Activated CD4-positive, CD25-positive, alpha-beta regulatory T cell treated with anti-CD3 and anti-CD28 coated beads, Interleukin-2, amount 50 U/mL, for 16 hours (primary cell): ENCODE results near the gene RNU2-1.
"Not testable (repeated sequence)": the region's sequence is repeated elsewhere in the genome, so short reads cannot be mapped to it uniquely, and the experiment has no call there.

Experiments
- DNase-seq: peaks from one replicate; pipeline ENCODE4 v3.0.0-alpha.2; 2020; ENCODE audit warnings: low read depth, low spot score

RNU2-1 gene

GRCh38 chr17:43233877-43234276, at the start of gene RNU2-1:
RNU2-1 (minus strand) TSS chr17:43233977.
- DNase-seq, result not testable (repeated sequence)

GRCh38 chr17:43272914-43273313, 39.1 kb upstream of the RNU2-1 start:
- not testable (repeated sequence) for DNase-seq

- DNase-seq, result not testable (repeated sequence)
These were observed 38.7 kb upstream of the RNU2-1 start for GRCh38 chr17:43272483-43272882.

DNA sequence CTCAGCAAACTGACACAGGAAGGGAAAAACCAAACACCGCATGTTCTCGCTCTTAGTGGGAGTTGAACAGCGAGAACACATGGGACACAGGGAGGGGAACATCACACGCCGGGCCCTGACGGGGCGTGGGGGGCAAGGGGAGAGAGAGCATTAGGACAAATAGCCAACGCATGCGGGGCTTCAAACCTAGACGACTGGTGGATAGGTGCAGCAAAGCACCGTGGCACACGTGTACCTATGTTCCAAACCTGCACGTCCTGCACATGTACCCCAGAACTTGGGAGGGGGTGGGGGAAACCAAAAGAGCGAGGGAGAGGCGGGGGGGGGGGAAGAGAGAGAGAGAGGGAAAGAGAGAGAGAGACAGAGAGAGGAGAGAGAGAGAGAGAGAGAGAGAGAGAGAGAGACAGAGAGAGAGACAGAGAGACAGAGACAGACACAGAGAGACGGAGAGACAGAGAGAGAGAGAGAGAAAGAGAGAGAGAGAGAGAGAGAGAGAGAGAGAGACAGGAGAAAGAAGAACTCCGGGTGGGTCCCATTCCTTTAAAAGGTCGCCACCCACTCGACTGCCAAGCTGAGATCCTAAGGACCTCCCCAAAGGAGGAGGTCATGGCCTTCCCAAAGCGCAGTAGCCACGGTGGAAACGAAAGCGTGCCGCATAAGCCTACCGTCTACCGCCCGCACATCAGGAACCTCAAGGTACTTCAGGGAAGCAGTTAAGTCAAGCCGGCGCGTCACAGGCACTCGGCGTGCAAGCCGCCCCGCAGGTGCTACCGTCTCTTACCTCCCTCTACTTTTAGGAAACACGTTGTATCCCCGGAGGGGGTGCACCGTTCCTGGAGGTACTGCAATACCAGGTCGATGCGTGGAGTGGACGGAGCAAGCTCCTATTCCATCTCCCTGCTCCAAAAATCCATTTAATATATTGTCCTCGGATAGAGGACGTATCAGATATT, 37.1 kb upstream of the RNU2-1 start:
- not testable (repeated sequence) for DNase-seq

GRCh38 chr17:43246456-43246855, 12.7 kb upstream of the RNU2-1 start:
- DNase-seq, result not testable (repeated sequence)

DNA sequence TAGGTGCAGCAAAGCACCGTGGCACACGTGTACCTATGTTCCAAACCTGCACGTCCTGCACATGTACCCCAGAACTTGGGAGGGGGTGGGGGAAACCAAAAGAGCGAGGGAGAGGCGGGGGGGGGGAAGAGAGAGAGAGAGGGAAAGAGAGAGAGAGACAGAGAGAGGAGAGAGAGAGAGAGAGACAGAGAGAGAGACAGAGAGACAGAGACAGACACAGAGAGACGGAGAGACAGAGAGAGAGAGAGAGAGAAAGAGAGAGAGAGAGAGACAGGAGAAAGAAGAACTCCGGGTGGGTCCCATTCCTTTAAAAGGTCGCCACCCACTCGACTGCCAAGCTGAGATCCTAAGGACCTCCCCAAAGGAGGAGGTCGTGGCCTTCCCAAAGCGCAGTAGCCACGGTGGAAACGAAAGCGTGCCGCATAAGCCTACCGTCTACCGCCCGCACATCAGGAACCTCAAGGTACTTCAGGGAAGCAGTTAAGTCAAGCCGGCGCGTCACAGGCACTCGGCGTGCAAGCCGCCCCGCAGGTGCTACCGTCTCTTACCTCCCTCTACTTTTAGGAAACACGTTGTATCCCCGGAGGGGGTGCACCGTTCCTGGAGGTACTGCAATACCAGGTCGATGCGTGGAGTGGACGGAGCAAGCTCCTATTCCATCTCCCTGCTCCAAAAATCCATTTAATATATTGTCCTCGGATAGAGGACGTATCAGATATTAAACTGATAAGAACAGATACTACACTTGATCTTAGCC, 7.0 kb upstream of the RNU2-1 start:
- DNase-seq, result not testable (repeated sequence)

DNA sequence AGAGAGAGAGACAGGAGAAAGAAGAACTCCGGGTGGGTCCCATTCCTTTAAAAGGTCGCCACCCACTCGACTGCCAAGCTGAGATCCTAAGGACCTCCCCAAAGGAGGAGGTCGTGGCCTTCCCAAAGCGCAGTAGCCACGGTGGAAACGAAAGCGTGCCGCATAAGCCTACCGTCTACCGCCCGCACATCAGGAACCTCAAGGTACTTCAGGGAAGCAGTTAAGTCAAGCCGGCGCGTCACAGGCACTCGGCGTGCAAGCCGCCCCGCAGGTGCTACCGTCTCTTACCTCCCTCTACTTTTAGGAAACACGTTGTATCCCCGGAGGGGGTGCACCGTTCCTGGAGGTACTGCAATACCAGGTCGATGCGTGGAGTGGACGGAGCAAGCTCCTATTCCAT, 5.8 kb upstream of the RNU2-1 start:
- not testable (repeated sequence) for DNase-seq

DNA sequence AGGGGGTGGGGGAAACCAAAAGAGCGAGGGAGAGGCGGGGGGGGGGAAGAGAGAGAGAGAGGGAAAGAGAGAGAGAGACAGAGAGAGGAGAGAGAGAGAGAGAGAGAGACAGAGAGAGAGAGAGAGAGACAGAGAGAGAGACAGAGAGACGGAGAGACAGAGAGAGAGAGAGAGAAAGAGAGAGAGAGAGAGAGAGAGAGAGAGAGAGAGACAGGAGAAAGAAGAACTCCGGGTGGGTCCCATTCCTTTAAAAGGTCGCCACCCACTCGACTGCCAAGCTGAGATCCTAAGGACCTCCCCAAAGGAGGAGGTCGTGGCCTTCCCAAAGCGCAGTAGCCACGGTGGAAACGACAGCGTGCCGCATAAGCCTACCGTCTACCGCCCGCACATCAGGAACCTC, 514 bp downstream of the RNU2-1 start:
- DNase-seq, result not testable (repeated sequence)

- not testable (repeated sequence) for DNase-seq
These were observed 1.6 kb downstream of the RNU2-1 start for GRCh38 chr17:43232021-43232699.

DNA sequence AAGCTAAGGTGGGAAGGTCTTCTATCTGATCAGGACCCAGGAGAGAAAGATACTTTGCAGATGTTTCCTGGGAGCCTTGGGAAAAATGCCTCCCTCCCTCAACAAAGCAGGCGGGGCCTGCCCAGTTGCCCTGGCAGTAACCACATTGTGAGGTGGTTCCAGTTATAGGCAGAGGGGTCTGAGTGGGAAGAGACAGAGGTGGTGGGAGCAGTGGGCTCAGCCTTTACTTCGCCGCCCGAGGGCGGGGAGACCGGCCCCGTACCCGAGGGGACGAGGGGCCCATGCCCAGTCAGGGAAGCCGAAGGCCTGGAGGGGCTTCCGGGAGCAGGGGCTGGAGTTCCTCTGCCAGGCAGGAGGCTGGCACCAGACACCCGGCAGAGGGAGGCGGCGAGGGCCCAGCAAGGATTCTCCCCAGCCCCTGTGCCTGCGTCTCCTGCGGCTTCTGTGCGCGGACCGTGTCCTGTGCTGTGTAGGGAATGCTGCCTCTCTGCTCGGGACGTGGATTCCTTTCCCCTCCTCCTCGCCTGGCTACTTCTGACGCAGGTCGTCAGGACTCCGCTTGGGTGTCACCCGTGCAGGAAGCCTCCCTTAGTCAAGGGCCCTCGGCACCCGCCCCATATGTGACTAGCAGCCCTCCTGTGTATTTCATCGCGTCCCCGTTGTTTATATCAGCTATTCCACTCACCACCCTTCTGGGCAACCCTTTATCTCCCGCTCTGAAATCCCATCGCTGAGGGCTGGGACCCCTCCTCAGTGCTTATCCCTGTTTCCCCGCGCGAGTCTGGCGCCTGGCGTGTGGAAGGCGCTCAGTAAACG, 2.4 kb downstream of the RNU2-1 start:
- not testable (repeated sequence) for DNase-seq

- DNase-seq, result not testable (repeated sequence)
These were observed 5.6 kb downstream of the RNU2-1 start, which contains the start of gene CCDC200 for GRCh38 chr17:43228020-43228782. CCDC200 (minus strand) TSS chr17:43228623; CDS start chr17:43228554, 69 bp downstream.

GRCh38 chr17:43226393-43226792, 7.4 kb downstream of the RNU2-1 start:
- DNase-seq, result no peak

- no peak for DNase-seq
These were observed 9.6 kb downstream of the RNU2-1 start for GRCh38 chr17:43224146-43224705.

GRCh38 chr17:43220511-43221125, 13.2 kb downstream of the RNU2-1 start:
- DNase-seq, result no peak

- DNase-seq, result no peak
These were observed 13.9 kb downstream of the RNU2-1 start for GRCh38 chr17:43219746-43220380.

DNA sequence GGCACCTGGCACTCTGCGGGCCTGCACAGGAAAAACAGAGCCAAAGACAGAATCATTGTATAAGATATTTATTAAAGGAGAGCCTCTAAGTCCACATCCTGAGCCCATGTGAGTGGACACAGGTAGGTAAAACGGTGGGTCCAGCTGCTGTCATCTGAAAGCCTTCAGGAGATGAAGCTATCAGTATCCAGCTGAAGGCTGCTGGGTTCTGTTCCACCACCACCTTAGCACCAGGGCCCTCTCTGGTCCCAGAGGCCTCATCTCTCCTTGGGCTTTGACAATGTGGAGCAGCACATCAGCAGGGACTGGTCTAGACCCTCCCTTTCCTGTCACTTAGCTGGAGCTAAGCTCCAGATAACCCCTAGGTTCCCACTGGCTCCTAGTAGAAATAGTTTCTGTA, 14.8 kb downstream of the RNU2-1 start:
- DNase-seq, result no peak

DNA sequence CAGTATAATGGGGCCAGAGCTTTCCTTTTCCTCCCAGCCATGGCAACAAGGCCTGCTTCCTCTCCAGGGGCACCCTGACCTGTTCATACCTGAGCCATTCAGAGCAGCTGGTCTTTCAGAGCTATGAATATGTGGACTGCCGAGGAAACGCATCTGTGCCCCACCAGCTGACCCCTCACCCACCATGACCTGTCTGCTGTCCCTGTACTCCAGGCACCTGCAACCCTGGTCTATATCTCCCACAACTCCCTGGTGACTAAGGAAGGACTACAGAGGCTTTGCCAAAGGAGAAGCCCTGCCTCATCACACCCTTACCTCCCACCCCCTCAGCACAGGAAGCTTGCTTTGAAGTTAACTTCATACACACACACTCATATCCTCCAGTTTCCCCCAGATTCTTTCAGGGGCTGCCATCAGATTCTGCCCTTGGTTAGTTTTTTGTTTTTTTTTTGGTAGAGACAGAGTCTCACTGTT, 16.1 kb downstream of the RNU2-1 start:
- DNase-seq, result no peak

DNA sequence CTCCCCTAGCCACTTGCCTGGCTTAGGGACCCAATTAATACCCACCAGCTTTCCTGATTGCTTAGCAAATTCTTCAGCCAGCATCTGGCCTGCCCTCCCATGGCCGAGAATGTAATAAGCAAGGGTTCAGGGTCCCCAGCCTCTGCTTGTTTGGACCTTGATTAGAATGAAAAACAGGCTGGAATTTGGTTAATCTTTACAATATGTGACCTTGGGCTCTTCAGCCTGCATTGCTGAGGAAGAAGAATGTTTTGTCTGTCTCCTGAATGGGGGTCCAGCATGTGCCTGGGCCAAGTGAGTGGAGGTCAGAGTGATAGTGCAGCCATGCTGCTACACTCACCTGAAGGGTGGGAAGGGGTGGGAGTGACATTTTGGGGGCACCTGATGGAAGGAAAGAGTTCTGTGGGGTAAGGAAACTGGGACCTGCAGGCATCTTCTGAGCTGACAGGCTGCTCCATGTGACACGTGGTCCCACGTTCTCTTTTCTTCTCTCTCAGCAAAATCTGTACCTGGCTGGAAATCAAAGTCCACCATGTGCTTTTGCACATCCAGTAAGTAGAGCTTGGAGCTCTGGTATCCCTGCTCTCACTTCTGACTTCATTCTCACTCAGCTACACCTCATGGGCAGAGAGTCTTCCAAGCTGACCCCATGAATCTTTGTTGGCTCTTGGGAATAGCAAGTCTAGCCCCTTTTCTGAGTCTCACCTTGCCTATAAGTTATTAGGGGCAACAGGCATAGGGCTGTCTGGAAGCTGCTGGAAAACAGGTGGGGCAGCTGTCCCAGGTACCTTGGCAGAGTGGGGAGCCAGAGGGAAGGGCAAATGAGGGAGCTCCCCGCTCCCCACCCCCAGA, 16.8 kb downstream of the RNU2-1 start:
- no peak for DNase-seq
